CD4-positive, alpha-beta T cell (primary cell): ENCODE results near the gene SH3GLB2. TPM values are rescaled to one million over a fixed set of nuclear protein-coding genes. Genes with fewer than 3 reads are reported as not detected.

Experiments used
- ATAC-seq: fragments of 200-7000 bp; cut with Tn5 transposase; one replicate; pipeline ENCODE4 v1.10.0; 2022; ENCODE audit warnings: mild to moderate bottlenecking; ENCODE audit not compliant: poor library complexity
- CTCF ChIA-PET: fragments of 350-600 bp; sonication (Branson Sonifier 250); formaldehyde crosslinking; loops from one replicate; lab custom pipeline; 2021; ENCODE audit warnings: antibody characterized with exemption, inconsistent platforms; lab: Charles Lee
- POLR2A ChIA-PET: fragments of 350-600 bp; sonication (Branson Sonifier 250); formaldehyde crosslinking; loops from one replicate; lab custom pipeline; 2021; ENCODE audit warnings: antibody characterized with exemption, inconsistent platforms; lab: Charles Lee
- DNase-seq, 14 experiments: peaks; one replicate each; pipeline ENCODE4 v3.0.0-alpha.2; 2013 to 2020; ENCODE audit warnings: mixed read lengths in 2 of 14
- H3K27ac ChIP-seq, 2 donors: one replicate each; pipeline versions ENCODE4 v1.5.1 to v1.7.0; 2013; ENCODE audit warnings: low read length in 2 of 2, low read depth in 1 of 2, mild to moderate bottlenecking in 1 of 2
- H3K27me3 ChIP-seq, 2 experiments: 1 replicate in 1 of 2; 2 replicates in 1 of 2; pipeline versions ENCODE4 v1.6.1 to v1.7.0; 2013; ENCODE audit warnings: low read length in 2 of 2, control low read depth in 1 of 2, mild to moderate bottlenecking in 1 of 2, moderate library complexity in 1 of 2; ENCODE audit not compliant: insufficient read depth in 2 of 2, control insufficient read depth in 1 of 2
- H3K36me3 ChIP-seq: one replicate; pipeline ENCODE4 v1.6.1; 2013; ENCODE audit warnings: low read length, control low read depth; ENCODE audit not compliant: insufficient read depth
- H3K4me1 ChIP-seq: one replicate; pipeline ENCODE4 v1.6.1; 2013; ENCODE audit warnings: low read length, control low read depth; ENCODE audit not compliant: insufficient read depth
- H3K4me3 ChIP-seq: one replicate; pipeline ENCODE4 v1.5.1; 2013; ENCODE audit warnings: mild to moderate bottlenecking, low read length, moderate library complexity
- H3K9me3 ChIP-seq, 2 experiments: 1 replicate in 1 of 2; 2 replicates in 1 of 2; pipeline versions ENCODE4 v1.6.1 to v1.7.0; 2013; ENCODE audit warnings: low read length in 2 of 2, mild to moderate bottlenecking in 2 of 2, control low read depth in 1 of 2, moderate library complexity in 1 of 2; ENCODE audit not compliant: control insufficient read depth in 1 of 2, insufficient read depth in 1 of 2
- H3K27ac Mint-ChIP-seq: one replicate; pipeline ENCODE4 v1.8.0; 2020; ENCODE audit warnings: mixed read lengths
- H3K27me3 Mint-ChIP-seq: one replicate; pipeline ENCODE4 v1.8.0; 2021; ENCODE audit warnings: mixed read lengths
- H3K36me3 Mint-ChIP-seq: one replicate; pipeline ENCODE4 v1.8.0; 2021; ENCODE audit warnings: low read depth, mixed read lengths
- H3K4me1 Mint-ChIP-seq: one replicate; pipeline ENCODE4 v1.8.0; 2021; ENCODE audit warnings: low read depth, mixed read lengths
- H3K4me3 Mint-ChIP-seq: one replicate; pipeline ENCODE4 v1.8.0; 2020; ENCODE audit warnings: mild to moderate bottlenecking, mixed read lengths
- H3K9me3 Mint-ChIP-seq: one replicate; pipeline ENCODE4 v1.8.0; 2020; ENCODE audit warnings: mixed read lengths
- CTCF ChIP-seq: fragments of 200-600 bp; IDR thresholded peaks from one replicate; pipeline ENCODE4 v1.8.0; 2022; ENCODE audit warnings: antibody characterized with exemption, mild to moderate bottlenecking
- intact Hi-C, 2 experiments: fragments of 100-400 bp; cut with DNase I in 1 of 2; cut with micrococcal nuclease in 1 of 2; formaldehyde crosslinking; loops; one replicate each; pipeline versions ENCODE4 v1.15.1 to v1.9.0; 2023 to 2025; cut with DNase I, micrococcal nuclease
- total RNA-seq, 174 experiments: library from RNA in 2 of 174; stranded (reverse) in 2 of 174; gene quantifications; one replicate each; pipeline ENCODE4 v1.2.3 and lab custom pipeline; 2021 to 2026

Gene SH3GLB2
- total RNA-seq, 2 experiments from 2014 or later: 65.6 to 69.1 TPM

DNA sequence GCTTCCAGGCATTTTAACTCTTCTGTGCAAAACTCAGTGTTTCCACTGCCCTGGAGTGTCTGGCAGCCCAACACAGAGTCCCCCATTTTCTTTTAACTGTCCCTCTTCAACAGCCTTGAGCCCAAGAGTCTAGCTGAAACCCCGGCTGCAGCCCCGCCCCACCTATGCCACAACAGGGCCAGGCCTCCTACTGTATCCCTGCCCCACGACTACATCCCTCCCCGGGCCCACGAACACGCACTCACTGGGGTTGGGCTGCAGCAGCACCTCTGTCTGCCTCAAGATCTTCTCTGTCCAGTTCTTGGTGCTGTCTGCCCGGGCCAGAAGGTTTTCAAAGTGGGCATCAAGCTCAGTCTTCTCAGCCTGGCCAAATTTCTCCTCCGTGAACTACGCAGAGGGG, 6.1 kb downstream of the SH3GLB2 start:
- DNase-seq (no peak), ATAC-seq (no peak)
- Mint-ChIP-seq H3K4me1 (peaks cover 20% of the 10 kb centered on the region), H3K27ac (no peak overlapping the region), H3K4me3 (no peak overlapping the region), H3K9me3 (no peaks in the 10 kb centered on the region), H3K27me3 (no peaks in the 10 kb centered on the region), H3K36me3 (peaks cover 20% of the 10 kb centered on the region)
- Histone ChIP-seq H3K27ac (no peak overlapping the region), H3K4me1 (peaks cover 23% of the 10 kb centered on the region), H3K27me3 (no peaks in the 10 kb centered on the region), H3K36me3 (peaks cover 16% of the 10 kb centered on the region), H3K4me3 (no peak overlapping the region), H3K9me3 (no peaks in the 10 kb centered on the region)
- intact Hi-C loops: no loop called here
- no peak for TF ChIP-seq CTCF
- CTCF ChIA-PET: no interaction called here
- POLR2A ChIA-PET: interaction anchor here (0.6 kb wide), 1 partner anchor 811 kb away, joined by 3 read pairs; no protein-coding TSS in a partner anchor

GRCh38 chr9:129021091-129021490, 7.0 kb downstream of the SH3GLB2 start:
- Histone ChIP-seq H3K27me3 (no peaks in the 10 kb centered on the region), H3K27ac (no peak overlapping the region), H3K36me3 (peaks cover 16% of the 10 kb centered on the region), H3K4me1 (peaks cover 14% of the 10 kb centered on the region), H3K4me3 (no peak overlapping the region), H3K9me3 (no peaks in the 10 kb centered on the region)
- Mint-ChIP-seq H3K27me3 (no peaks in the 10 kb centered on the region), H3K4me3 (no peak overlapping the region), H3K36me3 (peaks cover 30% of the 10 kb centered on the region), H3K27ac (no peak overlapping the region), H3K4me1 (peaks cover 15% of the 10 kb centered on the region), H3K9me3 (no peaks in the 10 kb centered on the region)
- no peak for TF ChIP-seq CTCF
- ChIA-PET CTCF (interaction anchor here (0.7 kb wide), 1 partner anchor 96 kb away, joined by 3 read pairs; no protein-coding TSS in a partner anchor), POLR2A (no interaction called here)
- ATAC-seq (no peak), DNase-seq (no peak)
- intact Hi-C loops: no loop called here

- intact Hi-C loops: no loop called here
- ChIA-PET POLR2A (interaction anchor here (1.2 kb wide), 1 partner anchor 14 kb away, joined by 3 read pairs; the partner anchor contains the start of gene SH3GLB2), CTCF (no interaction called here)
- H3K9me3 ChIP-seq: no peaks in the 10 kb centered on the region
- H3K9me3 Mint-ChIP-seq: no peaks in the 10 kb centered on the region
- H3K4me1 ChIP-seq: no peaks in the 10 kb centered on the region
- ATAC-seq: no peak
- H3K4me3 ChIP-seq: no peak overlapping the region
- DNase-seq: no peak
- no peak overlapping the region for H3K4me3 Mint-ChIP-seq
- no peak for TF ChIP-seq CTCF
- H3K4me1 Mint-ChIP-seq: no peaks in the 10 kb centered on the region
- peaks cover 60% of the 10 kb centered on the region for H3K36me3 Mint-ChIP-seq
- H3K27me3 ChIP-seq: no peaks in the 10 kb centered on the region
- H3K27me3 Mint-ChIP-seq: no peaks in the 10 kb centered on the region
- H3K27ac ChIP-seq: no peak overlapping the region
- H3K36me3 ChIP-seq: peaks cover 58% of the 10 kb centered on the region
- H3K27ac Mint-ChIP-seq: no peak overlapping the region
These were observed 13.5 kb downstream of the SH3GLB2 start for GRCh38 chr9:129014608-129015007.
